GM23338 (cell line): ENCODE measurements around the gene ZNF524. TPM values are rescaled to one million over a fixed set of nuclear protein-coding genes. Genes with fewer than 3 reads are reported as not detected.
A peak's percentile ranks its signal among the peaks of the same experiment; 100 is the strongest.

Experiments
- ATAC-seq: fragments of 200-7000 bp; cut with Tn5 transposase; 3 replicates; pipeline ENCODE4 v1.9.1; 2020
- DNase-seq: peaks from one replicate; pipeline ENCODE4 v3.0.0-alpha.2; 2015; ENCODE audit warnings: low spot score
- H2AFZ ChIP-seq: fragments of 200-600 bp; sonication (generic); 2 replicates; pipeline ENCODE4 v1.8.0; 2016; ENCODE audit warnings: antibody characterized with exemption, mild to moderate bottlenecking, moderate library complexity
- H3F3A ChIP-seq: fragments of 200-600 bp; sonication (generic); replicated peaks from 2 replicates; pipeline ENCODE4 v1.8.0; 2017; ENCODE audit warnings: antibody characterized with exemption, mixed run types, low read depth
- H3K27ac ChIP-seq: fragments of 200-600 bp; sonication (generic); 2 replicates; pipeline ENCODE4 v1.6.1; 2016; ENCODE audit warnings: low read depth
- H3K27me3 ChIP-seq: fragments of 200-600 bp; sonication (generic); 2 replicates; pipeline ENCODE4 v1.8.0; 2016; ENCODE audit warnings: mild to moderate bottlenecking, mixed run types, moderate library complexity; ENCODE audit not compliant: insufficient read depth
- H3K36me3 ChIP-seq: fragments of 200-600 bp; sonication (generic); 2 replicates; pipeline ENCODE4 v1.8.0; 2016; ENCODE audit warnings: mild to moderate bottlenecking; ENCODE audit not compliant: insufficient read depth
- H3K4me1 ChIP-seq: fragments of 200-600 bp; sonication (generic); 2 replicates; pipeline ENCODE4 v1.8.0; 2016; ENCODE audit warnings: mild to moderate bottlenecking, moderate library complexity; ENCODE audit not compliant: insufficient read depth
- H3K4me2 ChIP-seq: fragments of 200-600 bp; sonication (generic); 2 replicates; pipeline ENCODE4 v1.7.1; 2017; ENCODE audit warnings: mixed run types
- H3K4me3 ChIP-seq: fragments of 200-600 bp; sonication (generic); 2 replicates; pipeline ENCODE4 v1.6.1; 2016; ENCODE audit warnings: mixed run types
- H3K79me2 ChIP-seq: fragments of 200-600 bp; sonication (generic); replicated peaks from 2 replicates; pipeline ENCODE4 v1.8.0; 2017; ENCODE audit warnings: mild to moderate bottlenecking; ENCODE audit not compliant: insufficient read depth
- H3K9me2 ChIP-seq: fragments of 200-600 bp; sonication (generic); 2 replicates; pipeline ENCODE4 v1.8.0; 2017; ENCODE audit not compliant: insufficient read depth
- H4K20me1 ChIP-seq: fragments of 200-600 bp; sonication (generic); replicated peaks from 2 replicates; pipeline ENCODE4 v1.8.0; 2017; ENCODE audit warnings: mild to moderate bottlenecking; ENCODE audit not compliant: insufficient read depth
- H3K27ac Mint-ChIP-seq: 2 replicates; pipeline ENCODE4 v1.8.0; 2020; ENCODE audit warnings: inconsistent platforms, mild to moderate bottlenecking, moderate library complexity, mixed read lengths
- H3K27me3 Mint-ChIP-seq: 3 replicates; pipeline ENCODE4 v1.8.0; 2022; ENCODE audit warnings: low read depth, mild to moderate bottlenecking, moderate library complexity, mixed read lengths, inconsistent platforms; ENCODE audit not compliant: insufficient read depth, poor library complexity
- H3K36me3 Mint-ChIP-seq: 3 replicates; pipeline ENCODE4 v1.8.0; 2021; ENCODE audit warnings: low read depth, mild to moderate bottlenecking, inconsistent platforms, moderate library complexity, mixed read lengths
- H3K4me1 Mint-ChIP-seq: 3 replicates; pipeline ENCODE4 v1.8.0; 2020; ENCODE audit warnings: mild to moderate bottlenecking, inconsistent platforms, mixed read lengths
- H3K4me3 Mint-ChIP-seq: 3 replicates; pipeline ENCODE4 v1.8.0; 2021; ENCODE audit warnings: moderate library complexity, mild to moderate bottlenecking, inconsistent platforms, mixed read lengths
- H3K9me3 Mint-ChIP-seq: 3 replicates; pipeline ENCODE4 v1.8.0; 2020; ENCODE audit warnings: moderate library complexity, mild to moderate bottlenecking, inconsistent platforms, mixed read lengths
- CREB1 ChIP-seq: fragments of 250-450 bp; sonication (Bioruptor Pico); IDR thresholded peaks from 2 replicates; pipeline ENCODE4 v1.5.0; 2020; ENCODE audit warnings: low read depth, mild to moderate bottlenecking, moderate library complexity
- EZH2 ChIP-seq: fragments of 200-600 bp; sonication (generic); IDR thresholded peaks from one replicate; pipeline ENCODE4 v1.8.0; 2017; ENCODE audit warnings: antibody characterized with exemption, mild to moderate bottlenecking, low read depth; ENCODE audit not compliant: unreplicated experiment
- EZH2phosphoT487 ChIP-seq: fragments of 200-600 bp; sonication (generic); IDR thresholded peaks from one replicate; pipeline ENCODE4 v1.8.1; 2018; ENCODE audit warnings: antibody characterized with exemption; ENCODE audit not compliant: unreplicated experiment
- JUNB ChIP-seq: IDR thresholded peaks from one replicate; pipeline ENCODE4 v1.6.1; 2016; ENCODE audit warnings: antibody characterized with exemption; ENCODE audit not compliant: unreplicated experiment
- NANOG ChIP-seq: IDR thresholded peaks from 2 replicates; pipeline ENCODE4 v1.6.1; 2016; ENCODE audit warnings: antibody characterized with exemption, borderline replicate concordance
- POLR2AphosphoS5 ChIP-seq: IDR thresholded peaks from 2 replicates; pipeline ENCODE4 v1.6.1; 2016; ENCODE audit warnings: antibody characterized with exemption, low read depth
- REST ChIP-seq: IDR thresholded peaks from one replicate; pipeline ENCODE4 v1.6.1; 2018; ENCODE audit warnings: antibody characterized with exemption; ENCODE audit not compliant: unreplicated experiment
- STAT1 ChIP-seq: IDR thresholded peaks from one replicate; pipeline ENCODE4 v1.6.1; 2016; ENCODE audit warnings: antibody characterized with exemption; ENCODE audit not compliant: unreplicated experiment
- ZNF114 ChIP-seq: fragments of 250-450 bp; sonication (Bioruptor Pico); IDR thresholded peaks from 2 replicates; pipeline ENCODE4 v1.5.0; 2020; ENCODE audit warnings: mild to moderate bottlenecking, moderate library complexity
- ZNF331 ChIP-seq: fragments of 250-450 bp; sonication (Bioruptor Pico); IDR thresholded peaks from 2 replicates; pipeline ENCODE4 v1.5.0; 2020; ENCODE audit warnings: low read depth, mild to moderate bottlenecking, moderate library complexity
- ZNF462 ChIP-seq: fragments of 250-450 bp; sonication (Bioruptor Pico); IDR thresholded peaks from 2 replicates; pipeline ENCODE4 v1.5.0; 2020; ENCODE audit warnings: mild to moderate bottlenecking, moderate library complexity
- polyA plus RNA-seq: library from polyadenylated mRNA; unstranded; fragments of >200 nt; fragmentation: Nextera tagmentation; extraction: Ambion mirVana; gene quantifications from 2 replicates; pipeline ENCODE4 v1.2.1, GENCODE V29; 2016
- total RNA-seq: library from RNA; depleted of rRNA; stranded (reverse); fragments of >200 nt; shearing (Covaris generic); gene quantifications from 2 replicates; pipeline ENCODE4 v1.2.3, GENCODE V29; 2014
- TF ChIP-seq, protein P1 (sequence below), 2 experiments: fragments of 200-600 bp in 1 of 2; sonication (generic) in 1 of 2; conservative IDR thresholded peaks; 2 replicates each; pipeline versions ENCODE4 v1.5.1 to v1.6.1; 2016 to 2017; ENCODE audit warnings: antibody characterized with exemption in 2 of 2, low read depth in 2 of 2, mild to moderate bottlenecking in 2 of 2, moderate library complexity in 1 of 2

ZNF524 gene
- total and polyA plus RNA-seq, 2 experiments from 2014 or later = 6.0 to 8.3 TPM

DNA sequence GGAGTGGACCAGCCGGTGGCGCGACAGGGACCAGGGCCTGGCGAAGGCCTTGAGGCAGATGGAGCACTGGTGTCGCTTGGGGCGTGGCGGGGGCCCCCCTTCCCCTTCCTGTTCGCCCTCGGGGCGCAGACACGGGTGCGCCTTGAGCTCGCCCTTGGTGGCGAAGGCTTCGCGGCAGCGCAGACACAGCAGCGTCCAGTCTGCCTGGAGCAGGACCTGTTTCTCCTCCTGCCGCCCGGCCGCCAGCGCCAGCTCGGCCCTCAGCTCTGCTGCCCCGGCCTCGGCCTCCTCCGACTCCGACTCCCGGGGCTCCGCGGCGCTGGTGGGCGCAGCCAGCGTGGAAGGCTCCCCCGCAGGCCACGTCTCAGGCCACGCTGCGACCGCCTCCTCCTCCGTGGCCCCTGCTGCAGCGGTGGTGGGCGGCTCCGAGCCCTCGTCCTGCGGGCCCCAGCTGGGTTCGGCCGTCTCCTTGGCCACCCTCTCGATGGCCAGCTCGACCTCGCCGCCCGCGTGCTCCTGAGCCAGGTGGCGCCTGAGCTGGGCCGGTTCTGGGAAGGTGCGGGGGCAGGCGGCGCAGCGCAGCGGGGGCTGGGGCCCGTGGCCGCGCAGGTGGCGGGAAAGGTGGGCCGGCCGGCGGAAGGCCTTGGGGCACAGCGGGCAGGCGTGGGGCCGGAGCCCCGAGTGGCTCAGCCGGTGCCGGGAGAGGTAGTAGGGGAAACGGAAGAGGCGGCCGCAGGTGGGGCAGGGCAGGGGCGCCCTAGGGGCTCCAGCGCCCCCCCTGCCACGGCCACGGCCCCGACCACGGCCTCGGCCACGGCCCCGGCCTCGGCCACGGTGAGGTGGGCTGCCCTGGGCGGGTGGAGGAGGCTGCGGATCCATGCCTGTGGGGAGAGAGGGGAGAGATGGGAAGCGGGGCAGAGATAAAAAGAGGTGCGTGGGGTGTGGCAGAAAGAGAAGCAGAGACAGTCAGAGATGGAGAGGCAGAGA is 21.0 kb upstream of the ZNF524 start:
- no peak for TF ChIP-seq STAT1
- no peak for TF ChIP-seq ZNF114 (CRISPR knock-in tag)
- no peak for TF ChIP-seq ZNF462 (CRISPR knock-in tag)
- TF ChIP-seq JUNB = no peak
- no peak for TF ChIP-seq EZH2
- no peak for TF ChIP-seq EZH2phosphoT487
- no peak for TF ChIP-seq ZNF331 (CRISPR knock-in tag)
- no peak for TF ChIP-seq NANOG
- TF ChIP-seq CREB1 (CRISPR knock-in tag) = no peak
- TF ChIP-seq REST = no peak
- no peak for TF ChIP-seq POLR2AphosphoS5
- TF ChIP-seq, protein P1, sequence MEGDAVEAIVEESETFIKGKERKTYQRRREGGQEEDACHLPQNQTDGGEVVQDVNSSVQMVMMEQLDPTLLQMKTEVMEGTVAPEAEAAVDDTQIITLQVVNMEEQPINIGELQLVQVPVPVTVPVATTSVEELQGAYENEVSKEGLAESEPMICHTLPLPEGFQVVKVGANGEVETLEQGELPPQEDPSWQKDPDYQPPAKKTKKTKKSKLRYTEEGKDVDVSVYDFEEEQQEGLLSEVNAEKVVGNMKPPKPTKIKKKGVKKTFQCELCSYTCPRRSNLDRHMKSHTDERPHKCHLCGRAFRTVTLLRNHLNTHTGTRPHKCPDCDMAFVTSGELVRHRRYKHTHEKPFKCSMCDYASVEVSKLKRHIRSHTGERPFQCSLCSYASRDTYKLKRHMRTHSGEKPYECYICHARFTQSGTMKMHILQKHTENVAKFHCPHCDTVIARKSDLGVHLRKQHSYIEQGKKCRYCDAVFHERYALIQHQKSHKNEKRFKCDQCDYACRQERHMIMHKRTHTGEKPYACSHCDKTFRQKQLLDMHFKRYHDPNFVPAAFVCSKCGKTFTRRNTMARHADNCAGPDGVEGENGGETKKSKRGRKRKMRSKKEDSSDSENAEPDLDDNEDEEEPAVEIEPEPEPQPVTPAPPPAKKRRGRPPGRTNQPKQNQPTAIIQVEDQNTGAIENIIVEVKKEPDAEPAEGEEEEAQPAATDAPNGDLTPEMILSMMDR (conservative IDR thresholded peaks at IDR 0.05; ENCODE audit: low read depth in 2 of 2) = no peak
- Mint-ChIP-seq H3K9me3 (no peaks in the 10 kb centered on the region), H3K36me3 (peaks cover 25% of the 10 kb centered on the region), H3K4me3 (peak overlapping the region; percentile 87), H3K4me1 (peaks cover 9% of the 10 kb centered on the region), H3K27ac (0 out of 2 replicates have a peak overlapping the region, but pooled peaks have one; percentile 74), H3K27me3 (peaks cover 12% of the 10 kb centered on the region)
- no peaks in the 10 kb centered on the region for H3K27me3 ChIP-seq
- peaks cover 14% of the 10 kb centered on the region for H3F3A ChIP-seq
- H3K36me3 ChIP-seq = no peaks in the 10 kb centered on the region; the same call in none of the 2 replicates
- H3K4me1 ChIP-seq = no peaks in the 10 kb centered on the region
- H3K27ac ChIP-seq = peak overlapping the region; percentile 55; the same call in 1 of the 2 replicates
- H3K9me2 ChIP-seq = no peaks in the 10 kb centered on the region
- H3K4me3 ChIP-seq = peak overlapping the region; percentile 93
- no peak for DNase-seq
- no peak for ATAC-seq
- H4K20me1 ChIP-seq = no peaks in the 10 kb centered on the region; the same call in 1 of the 2 replicates
- peaks cover 13% of the 10 kb centered on the region; the same call in 1 of the 2 replicates for H3K79me2 ChIP-seq
- H3K4me2 ChIP-seq = peak overlapping the region; percentile 89
- H2AFZ ChIP-seq = no peak overlapping the region
